GM21515 (cell line): Measurements from ENCODE around the gene PNPLA6.

Experiments
- ATAC-seq: cut with Tn5 transposase; IDR thresholded peaks from one replicate; pipeline ENCODE4 v1.9.1; 2021; ENCODE audit not compliant: unreplicated experiment

PNPLA6 gene

GRCh38 chr19:7515110-7515644, 20.3 kb upstream of the PNPLA6 start:
- ATAC-seq: no peak

GRCh38 chr19:7515645-7516151, 19.8 kb upstream of the PNPLA6 start, which contains the start of gene ZNF358:
TSS of gene ZNF358 (plus strand) at chr19:7516103. CDS start at chr19:7519243, 3,140 bp downstream.
- no peak for ATAC-seq

- no peak for ATAC-seq
These were observed 19.2 kb upstream of the PNPLA6 start for GRCh38 chr19:7516333-7516732.

- ATAC-seq: no peak
These were observed 18.6 kb upstream of the PNPLA6 start for GRCh38 chr19:7516878-7517277.

- no peak for ATAC-seq
These were observed 16.0 kb upstream of the PNPLA6 start for GRCh38 chr19:7519361-7520130.

- ATAC-seq: no peak
These were observed 15.1 kb upstream of the PNPLA6 start for GRCh38 chr19:7520131-7521051.

- ATAC-seq: no peak
These were observed 13.9 kb upstream of the PNPLA6 start for GRCh38 chr19:7521551-7522071.

GRCh38 chr19:7522072-7522922, 13.2 kb upstream of the PNPLA6 start, which contains the start of gene MCOLN1:
TSS of gene MCOLN1 (plus strand) at chr19:7522624. CDS start at chr19:7522751, 127 bp downstream.
- peak; percentile 65 for ATAC-seq

- ATAC-seq: no peak
These were observed 12.4 kb upstream of the PNPLA6 start for GRCh38 chr19:7522923-7523667.

GRCh38 chr19:7524523-7524922, 11.0 kb upstream of the PNPLA6 start:
- ATAC-seq: no peak

GRCh38 chr19:7524992-7525739, 10.4 kb upstream of the PNPLA6 start:
- no peak for ATAC-seq

GRCh38 chr19:7526059-7526929, 9.2 kb upstream of the PNPLA6 start:
- ATAC-seq: no peak

- ATAC-seq: no peak
These were observed 7.9 kb upstream of the PNPLA6 start for GRCh38 chr19:7527516-7528191.

- no peak for ATAC-seq
These were observed 7.4 kb upstream of the PNPLA6 start for GRCh38 chr19:7528192-7528519.

GRCh38 chr19:7528522-7529245, 6.8 kb upstream of the PNPLA6 start:
- no peak for ATAC-seq

- no peak for ATAC-seq
These were observed 6.3 kb upstream of the PNPLA6 start for GRCh38 chr19:7529246-7529600.
